Spleen (tissue), 7 donors: Measurements from ENCODE around the gene AKAP6.

Experiments used
- CTCF ChIP-seq, 11 experiments: fragments of 200-600 bp in 7 of 11; fragments of 450-650 bp in 4 of 11; sonication (generic) in 4 of 11; IDR thresholded peaks in 8 of 11; conservative IDR thresholded peaks in 3 of 11; 1 replicate in 7 of 11; 2 replicates in 4 of 11; pipeline versions ENCODE4 v1.4.0 to v1.8.0; 2016 to 2021; ENCODE audit warnings: antibody characterized with exemption in 11 of 11, inconsistent platforms in 4 of 11, mild to moderate bottlenecking in 1 of 11
- POLR2A ChIP-seq, 3 donors: fragments of 450-650 bp; IDR thresholded peaks; one replicate each; pipeline ENCODE4 v1.5.1; 2017; ENCODE audit warnings: antibody characterized with exemption in 3 of 3, mild to moderate bottlenecking in 1 of 3
- POLR2AphosphoS5 ChIP-seq, 3 donors: sonication (generic); formaldehyde crosslinking; IDR thresholded peaks; one replicate each; pipeline ENCODE4 v1.5.1; 2017; ENCODE audit warnings: antibody characterized with exemption in 3 of 3
- donor health status: DM: no; HTN: no; CAD: no; lungs with moderate emphysema.
- donor health status: DM: no; HTN: no; CAD: no.
- donor health status: DM: no; HTN: no; CAD: no.

DNA sequence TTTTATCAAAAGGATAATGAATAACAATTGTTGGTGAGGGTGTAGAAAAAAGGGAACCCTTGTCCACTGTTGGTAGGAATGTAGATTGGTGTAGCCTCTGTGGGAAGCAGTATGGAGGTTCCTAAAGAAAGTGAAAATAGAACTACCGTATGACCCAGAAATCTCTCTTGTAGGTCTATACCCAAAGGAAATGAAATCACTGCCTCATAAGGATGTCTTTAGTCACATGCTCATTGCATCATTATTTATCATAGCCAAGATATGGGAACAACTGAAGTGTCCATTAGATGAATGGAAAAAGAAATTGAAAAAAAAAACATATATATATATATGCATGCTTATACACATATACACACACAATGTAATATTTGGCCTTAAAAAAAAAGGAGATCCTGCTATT, 450.7 kb downstream of the AKAP6 start:
- TF ChIP-seq CTCF (IDR thresholded peaks at IDR 0.05 in 8 of 11, conservative IDR thresholded peaks at IDR 0.05 in 3 of 11) (no peak), POLR2AphosphoS5 (IDR thresholded peaks at IDR 0.05) (no peak), POLR2A (IDR thresholded peaks at IDR 0.05) (no peak)
